ENCODE data around the gene RGS6. TPM values are rescaled to one million over a fixed set of nuclear protein-coding genes. Genes with fewer than 3 reads are reported as not detected.

The RGS6 gene
- polyA plus RNA-seq, 3 donors, result not detected

DNA sequence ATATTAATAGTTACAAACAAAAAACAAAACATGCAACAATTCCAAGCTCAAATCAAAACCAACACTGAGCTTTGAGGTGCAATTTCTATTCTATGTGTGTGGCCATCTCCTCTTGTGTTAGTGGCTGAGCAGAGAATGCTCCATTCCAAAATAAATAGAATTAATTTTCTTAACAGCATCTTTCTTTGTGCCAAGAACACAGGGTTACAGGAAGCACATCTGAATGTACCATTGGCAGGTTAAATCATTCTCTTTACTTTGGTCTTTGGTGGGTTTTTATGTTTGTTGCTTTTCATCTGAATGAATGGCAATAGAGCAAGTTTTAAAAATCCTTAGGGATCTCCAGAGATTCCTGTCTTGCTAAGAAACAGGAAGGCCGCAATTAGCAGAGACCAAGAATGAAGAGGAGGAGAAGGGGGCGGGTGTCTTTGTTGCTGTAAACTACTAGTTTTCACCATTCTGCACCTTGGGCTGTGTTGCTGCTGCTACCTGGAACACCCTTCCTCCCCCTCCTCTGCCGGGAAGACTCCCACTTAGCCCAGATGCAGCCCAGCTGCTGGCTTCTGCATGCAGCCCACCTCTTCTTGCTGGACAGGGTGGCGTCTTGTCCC, 165.0 kb downstream of the RGS6 start:
- Histone ChIP-seq H3K9me3 (replicated peaks in 1 of 2; ENCODE audit: control insufficient read depth in 1 of 2, insufficient read depth in 1 of 2, low read length in 2 of 2) (no peaks in the 10 kb centered on the region), H3K79me2 (ENCODE audit: insufficient read depth, low read length) (no peaks in the 10 kb centered on the region), H3K27ac (ENCODE audit: low read depth in 1 of 2, low read length in 2 of 2) (no peak overlapping the region), H3K36me3 (replicated peaks in 1 of 2; ENCODE audit: control insufficient read depth in 1 of 2, insufficient read depth in 2 of 2, low read length in 2 of 2) (no peaks in the 10 kb centered on the region), H3K4me1 (ENCODE audit: control insufficient read depth in 1 of 2, insufficient read depth in 2 of 2, low read length in 2 of 2) (no peaks in the 10 kb centered on the region), H3K4me3 (replicated peaks in 1 of 3; ENCODE audit: low read depth in 2 of 3, low read length in 3 of 3) (no peak overlapping the region), H3K27me3 (ENCODE audit: control insufficient read depth in 2 of 2, insufficient read depth in 2 of 2, low read length in 2 of 2) (no peaks in the 10 kb centered on the region), H2AFZ (ENCODE audit: insufficient read depth, low read depth, low read length, poor library complexity, severe bottlenecking) (no peak overlapping the region), H3K4me2 (replicated peaks; ENCODE audit: extremely low read depth, low read length, poor library complexity, severe bottlenecking) (no peak overlapping the region), H4K20me1 (ENCODE audit: insufficient read depth, low read length) (no peaks in the 10 kb centered on the region), H3K9ac (ENCODE audit: insufficient read depth, low read length, poor library complexity, severe bottlenecking) (no peak overlapping the region)
- H3K9me3 Mint-ChIP-seq, result peaks cover 0 to 3% (median 1%) of the 10 kb centered on the region in 7 donors
- H3K4me3 Mint-ChIP-seq, result no peak overlapping the region
- no peak for TF ChIP-seq CTCF (IDR thresholded peaks at IDR 0.05)
- intact Hi-C loops (cut with micrococcal nuclease), result no loop called here
- peaks cover 0 to 1% (median 0%) of the 10 kb centered on the region in 3 donors for H3K27me3 Mint-ChIP-seq (ENCODE audit: low read depth in 3 of 3)
- DNase-seq, result no peak
- no peak overlapping the region for H3K27ac Mint-ChIP-seq
- H3K4me1 Mint-ChIP-seq, result no peaks in the 10 kb centered on the region
- H3K36me3 Mint-ChIP-seq, result no peaks in the 10 kb centered on the region
- 70% methylated on average over 2 of the region's 4 CpGs for WGBS (ENCODE audit: insufficient coverage)

DNA sequence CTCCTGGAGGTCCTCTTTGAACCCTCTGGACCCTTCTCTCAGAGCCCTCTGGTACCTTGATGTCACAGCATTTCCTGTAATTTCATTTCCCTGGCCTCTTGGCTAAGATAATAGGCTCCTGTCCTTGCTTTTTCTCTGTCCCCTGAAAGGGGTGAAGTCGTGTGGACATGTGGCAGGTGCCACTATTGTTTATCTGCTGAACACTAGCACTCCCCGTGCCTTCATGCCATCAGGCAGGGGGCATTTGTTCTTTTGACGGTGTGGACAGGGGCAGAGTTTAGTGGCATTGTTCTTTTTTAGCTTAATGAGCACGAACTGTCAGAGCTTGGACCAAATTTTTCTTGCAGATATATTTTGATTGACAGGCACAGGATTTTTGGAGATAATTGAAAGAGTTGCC, 166.0 kb downstream of the RGS6 start:
- Mint-ChIP-seq H3K27ac (no peak overlapping the region), H3K4me3 (no peak overlapping the region), H3K4me1 (no peaks in the 10 kb centered on the region), H3K36me3 (no peaks in the 10 kb centered on the region), H3K9me3 (peaks cover 0 to 3% (median 0%) of the 10 kb centered on the region in 7 donors), H3K27me3 (ENCODE audit: low read depth in 3 of 3) (peaks cover 0 to 1% (median 0%) of the 10 kb centered on the region in 3 donors)
- H3K9ac ChIP-seq (ENCODE audit: insufficient read depth, low read length, poor library complexity, severe bottlenecking), result no peak overlapping the region
- H3K9me3 ChIP-seq (replicated peaks in 1 of 2; ENCODE audit: control insufficient read depth in 1 of 2, insufficient read depth in 1 of 2, low read length in 2 of 2), result no peaks in the 10 kb centered on the region
- no peak overlapping the region for H3K4me2 ChIP-seq (replicated peaks; ENCODE audit: extremely low read depth, low read length, poor library complexity, severe bottlenecking)
- 69% methylated on average over 2 of the region's 4 CpGs for WGBS (ENCODE audit: insufficient coverage)
- no peaks in the 10 kb centered on the region for H3K27me3 ChIP-seq (ENCODE audit: control insufficient read depth in 2 of 2, insufficient read depth in 2 of 2, low read length in 2 of 2)
- H2AFZ ChIP-seq (ENCODE audit: insufficient read depth, low read depth, low read length, poor library complexity, severe bottlenecking), result no peak overlapping the region
- H3K27ac ChIP-seq (ENCODE audit: low read depth in 1 of 2, low read length in 2 of 2), result no peak overlapping the region
- H4K20me1 ChIP-seq (ENCODE audit: insufficient read depth, low read length), result no peaks in the 10 kb centered on the region
- TF ChIP-seq CTCF (IDR thresholded peaks at IDR 0.05), result no peak
- intact Hi-C loops (cut with micrococcal nuclease), result no loop called here
- no peaks in the 10 kb centered on the region for H3K36me3 ChIP-seq (replicated peaks in 1 of 2; ENCODE audit: control insufficient read depth in 1 of 2, insufficient read depth in 2 of 2, low read length in 2 of 2)
- no peaks in the 10 kb centered on the region for H3K79me2 ChIP-seq (ENCODE audit: insufficient read depth, low read length)
- DNase-seq, result no peak
- no peaks in the 10 kb centered on the region for H3K4me1 ChIP-seq (ENCODE audit: control insufficient read depth in 1 of 2, insufficient read depth in 2 of 2, low read length in 2 of 2)
- no peak overlapping the region for H3K4me3 ChIP-seq (replicated peaks in 1 of 3; ENCODE audit: low read depth in 2 of 3, low read length in 3 of 3)
